H1 (cell line): ENCODE measurements around the gene RSPO3. TPM values are rescaled to one million over a fixed set of nuclear protein-coding genes. Genes with fewer than 3 reads are reported as not detected.

Experiments
- CTCF ChIA-PET: fragments of 300-600 bp; sonication (Branson Sonifier 250); formaldehyde crosslinking; loops from one replicate; lab custom pipeline; 2021; ENCODE audit not compliant: partially characterized antibody; lab: Charles Lee
- POLR2A ChIA-PET: fragments of 300-600 bp; sonication (Branson Sonifier 250); formaldehyde crosslinking; loops from one replicate; lab custom pipeline; 2021; ENCODE audit warnings: inconsistent platforms; ENCODE audit not compliant: partially characterized antibody; lab: Charles Lee
- DNase-seq, 2 experiments: peaks; one replicate each; pipeline versions ENCODE4 v3.0.0 to v3.0.0-alpha.2; 2010 to 2022; ENCODE audit warnings: low spot score in 2 of 2, low read depth in 1 of 2, mixed read lengths in 1 of 2
- FAIRE-seq: peaks from 2 replicates; lab custom pipeline; 2011; peaks lifted over from hg19 to GRCh38; lab: Jason Lieb, UNC
- H2AFZ ChIP-seq: 2 replicates; pipeline ENCODE4 v1.8.1; 2012; ENCODE audit warnings: low read length, inconsistent platforms
- H2AK5ac ChIP-seq: 2 replicates; pipeline ENCODE4 v1.6.1; 2013; ENCODE audit warnings: low read depth, low read length
- H2BK120ac ChIP-seq: replicated peaks from 2 replicates; pipeline ENCODE3; 2013; ENCODE audit warnings: low read depth, low read length, inconsistent platforms
- H2BK12ac ChIP-seq: 2 replicates; pipeline ENCODE4 v1.6.1; 2013; ENCODE audit warnings: low read depth, low read length
- H2BK15ac ChIP-seq: 2 replicates; pipeline ENCODE4 v1.6.1; 2013; ENCODE audit warnings: low read length
- H2BK20ac ChIP-seq: 2 replicates; pipeline ENCODE4 v1.6.1; 2013; ENCODE audit warnings: low read length
- H2BK5ac ChIP-seq: 2 replicates; pipeline ENCODE4 v1.6.1; 2013; ENCODE audit warnings: low read depth, low read length
- H3K14ac ChIP-seq: 2 replicates; pipeline ENCODE4 v1.6.1; 2013; ENCODE audit warnings: inconsistent platforms; ENCODE audit not compliant: insufficient read length
- H3K18ac ChIP-seq: 2 replicates; pipeline ENCODE4 v1.6.1; 2013; ENCODE audit warnings: low read length; ENCODE audit errors: extremely low read depth
- H3K23ac ChIP-seq: 2 replicates; pipeline ENCODE4 v1.6.1; 2013; ENCODE audit warnings: inconsistent platforms; ENCODE audit not compliant: insufficient read length
- H3K23me2 ChIP-seq: 2 replicates; pipeline ENCODE4 v1.6.1; 2013; ENCODE audit warnings: low read depth, low read length
- H3K27ac ChIP-seq: 2 replicates; pipeline ENCODE4 v1.6.1; 2011; ENCODE audit warnings: low read depth, low read length, inconsistent platforms
- H3K27me3 ChIP-seq, 4 experiments: replicated peaks in 1 of 4; 1 replicate in 1 of 4; 2 replicates in 3 of 4; pipeline versions ENCODE4 v1.6.1 to v1.8.1; 2011 to 2013; ENCODE audit warnings: low read length in 3 of 4, mild to moderate bottlenecking in 3 of 4, inconsistent platforms in 2 of 4, mixed read lengths in 2 of 4, moderate library complexity in 1 of 4; ENCODE audit not compliant: control insufficient read depth in 3 of 4, insufficient read depth in 3 of 4; ENCODE audit errors: extremely low read depth in 1 of 4
- H3K36me3 ChIP-seq, 4 experiments: 2 replicates each; pipeline versions ENCODE4 v1.6.1 to v1.8.1; 2011 to 2013; ENCODE audit warnings: mild to moderate bottlenecking in 4 of 4, low read length in 3 of 4, moderate library complexity in 2 of 4, control low read depth in 1 of 4, inconsistent platforms in 1 of 4; ENCODE audit not compliant: insufficient read depth in 4 of 4, control insufficient read depth in 2 of 4
- H3K4ac ChIP-seq: replicated peaks from 2 replicates; pipeline ENCODE3; 2013; ENCODE audit warnings: low read length, low read depth, mixed read lengths, inconsistent platforms; ENCODE audit not compliant: insufficient read length
- H3K4me1 ChIP-seq, 4 experiments: replicated peaks in 1 of 4; 1 replicate in 1 of 4; 2 replicates in 3 of 4; pipeline versions ENCODE4 v1.6.1 to v1.8.1; 2011 to 2013; ENCODE audit warnings: low read length in 3 of 4, inconsistent platforms in 2 of 4, mixed read lengths in 1 of 4; ENCODE audit not compliant: insufficient read depth in 4 of 4, control insufficient read depth in 3 of 4
- H3K4me2 ChIP-seq, 2 experiments: 2 replicates each; pipeline versions ENCODE4 v1.6.1 to v1.8.1; 2011 to 2013; ENCODE audit warnings: low read depth in 2 of 2, low read length in 2 of 2, control low read depth in 1 of 2, inconsistent platforms in 1 of 2, mild to moderate bottlenecking in 1 of 2; ENCODE audit not compliant: insufficient read depth in 1 of 2
- H3K4me3 ChIP-seq, 4 experiments: fragments of 200-600, 300-600 bp in 1 of 4; sonication (generic), shearing (Covaris generic), sonication (Bioruptor Twin) in 1 of 4; 2 replicates each; pipeline versions ENCODE4 v1.5.1 to v1.8.1; 2011 to 2016; ENCODE audit warnings: low read length in 4 of 4, low read depth in 3 of 4, control low read depth in 2 of 4, inconsistent platforms in 2 of 4, mild to moderate bottlenecking in 2 of 4, mixed read lengths in 1 of 4, moderate library complexity in 1 of 4; ENCODE audit not compliant: insufficient read depth in 2 of 4; ENCODE audit errors: extremely low read depth in 1 of 4
- H3K56ac ChIP-seq: replicated peaks from 2 replicates; pipeline ENCODE3; 2013; ENCODE audit warnings: low read depth, mild to moderate bottlenecking, mixed read lengths, low read length, inconsistent platforms; ENCODE audit not compliant: insufficient read length
- H3K79me1 ChIP-seq: 2 replicates; pipeline ENCODE4 v1.6.1; 2013; ENCODE audit warnings: low read depth, low read length, control low read depth
- H3K79me2 ChIP-seq, 2 experiments: 2 replicates each; pipeline versions ENCODE4 v1.6.1 to v1.8.1; 2012 to 2013; ENCODE audit warnings: low read length in 2 of 2, mild to moderate bottlenecking in 2 of 2, inconsistent platforms in 1 of 2; ENCODE audit not compliant: insufficient read depth in 2 of 2, control insufficient read depth in 1 of 2
- H3K9ac ChIP-seq, 4 experiments: replicated peaks in 1 of 4; 1 replicate in 1 of 4; 2 replicates in 3 of 4; pipeline versions ENCODE4 v1.6.1 to v1.8.1; 2011 to 2013; ENCODE audit warnings: low read depth in 3 of 4, low read length in 3 of 4, control low read depth in 2 of 4, mild to moderate bottlenecking in 2 of 4, moderate library complexity in 2 of 4, inconsistent platforms in 1 of 4; ENCODE audit errors: extremely low read depth in 1 of 4
- H3K9me3 ChIP-seq, 2 experiments: 2 replicates each; pipeline versions ENCODE4 v1.6.1 to v1.8.1; 2012 to 2013; ENCODE audit warnings: mild to moderate bottlenecking in 2 of 2, moderate library complexity in 2 of 2, control low read depth in 1 of 2, inconsistent platforms in 1 of 2, low read depth in 1 of 2, low read length in 1 of 2, mixed read lengths in 1 of 2; ENCODE audit not compliant: insufficient read depth in 2 of 2
- H4K20me1 ChIP-seq, 2 experiments: replicated peaks in 1 of 2; 2 replicates each; pipeline versions ENCODE3 to v1.8.1; 2011 to 2013; ENCODE audit warnings: inconsistent platforms in 2 of 2, low read length in 2 of 2, mild to moderate bottlenecking in 1 of 2; ENCODE audit not compliant: insufficient read depth in 2 of 2, control insufficient read depth in 1 of 2
- H4K5ac ChIP-seq: 2 replicates; pipeline ENCODE4 v1.6.1; 2013; ENCODE audit warnings: low read length, low read depth, mixed read lengths, inconsistent platforms; ENCODE audit not compliant: insufficient read length
- H4K8ac ChIP-seq: 2 replicates; pipeline ENCODE4 v1.8.0; 2013; ENCODE audit warnings: mild to moderate bottlenecking, moderate library complexity, low read length, inconsistent platforms; ENCODE audit not compliant: insufficient read depth; ENCODE audit errors: extremely low read depth
- H4K91ac ChIP-seq: replicated peaks from 2 replicates; pipeline ENCODE3; 2013; ENCODE audit warnings: low read length, mixed read lengths, inconsistent platforms; ENCODE audit not compliant: insufficient read length
- CREB1 ChIP-seq: IDR thresholded peaks from 2 replicates; pipeline ENCODE4 v1.6.1; 2012; ENCODE audit warnings: inconsistent platforms
- GABPA ChIP-seq: IDR thresholded peaks from 2 replicates; pipeline ENCODE4 v1.6.1; 2011; ENCODE audit warnings: mild to moderate bottlenecking, low read length, moderate library complexity, borderline replicate concordance; ENCODE audit not compliant: insufficient read depth
- JUND ChIP-seq: IDR thresholded peaks from 2 replicates; pipeline ENCODE4 v1.6.1; 2011; ENCODE audit warnings: mild to moderate bottlenecking, improper control_type of control experiment, low read length
- KDM4A ChIP-seq: IDR thresholded peaks from one replicate; pipeline ENCODE4 v1.7.1; 2012; ENCODE audit warnings: low read depth, mild to moderate bottlenecking, moderate library complexity, low read length, inconsistent platforms; ENCODE audit not compliant: severe bottlenecking
- RBBP5 ChIP-seq: IDR thresholded peaks from 2 replicates; pipeline ENCODE4 v1.7.1; 2012; ENCODE audit warnings: low read depth, mild to moderate bottlenecking, inconsistent platforms, low read length, moderate library complexity, borderline replicate concordance
- ZNF274 ChIP-seq: IDR thresholded peaks from 2 replicates; pipeline ENCODE4 v1.7.0; 2012; ENCODE audit warnings: low read length, borderline replicate concordance; ENCODE audit errors: extremely low read depth
- WGBS, 2 experiments: shearing (Covaris generic) in 1 of 2; methylation state at CpG; one replicate each; pipeline versions ENCODE4 v1.1.6 to v1.1.7; 2013 to 2015; ENCODE audit warnings: low lambda C conversion rate in 2 of 2, mixed read lengths in 2 of 2, inconsistent platforms in 1 of 2, low coverage in 1 of 2, missing lambda C conversion rate in 1 of 2; ENCODE audit not compliant: insufficient replicate concordance in 2 of 2, insufficient coverage in 1 of 2, insufficient read length in 1 of 2; ENCODE audit errors: extremely low coverage in 1 of 2, missing lambda C conversion rate in 1 of 2; 5-methylcytosine and 5-hydroxymethylcytosine counted together
- polyA plus RNA-seq, 7 experiments: library from polyadenylated mRNA; depleted of rRNA in 3 of 7; stranded (reverse) in 5 of 7; unstranded in 2 of 7; fragments of >200 nt in 5 of 7; fragments of 200-250 nt in 2 of 7; gene quantifications; 1 replicate in 5 of 7; 2 replicates in 1 of 7; 4 replicates in 1 of 7; pipeline versions ENCODE4 v1.2.1 to v1.2.3, GENCODE V29; 2011 to 2013; ENCODE audit warnings: missing spikeins in 2 of 7, mixed read lengths in 2 of 7
- total RNA-seq: library from RNA; stranded (reverse); fragmentation: NEBNext Ultra II Directional; extraction: Animal tissue kit (Norgen Biotek cat#: 25700); gene quantifications from 2 replicates; pipeline ENCODE4 v1.2.1, GENCODE V29; 2021

Gene RSPO3
- total and polyA plus RNA-seq, 2 of the 8 experiments (the other 6 are each of a cell fraction or from before 2014, with no cell fraction given), result not detected

DNA sequence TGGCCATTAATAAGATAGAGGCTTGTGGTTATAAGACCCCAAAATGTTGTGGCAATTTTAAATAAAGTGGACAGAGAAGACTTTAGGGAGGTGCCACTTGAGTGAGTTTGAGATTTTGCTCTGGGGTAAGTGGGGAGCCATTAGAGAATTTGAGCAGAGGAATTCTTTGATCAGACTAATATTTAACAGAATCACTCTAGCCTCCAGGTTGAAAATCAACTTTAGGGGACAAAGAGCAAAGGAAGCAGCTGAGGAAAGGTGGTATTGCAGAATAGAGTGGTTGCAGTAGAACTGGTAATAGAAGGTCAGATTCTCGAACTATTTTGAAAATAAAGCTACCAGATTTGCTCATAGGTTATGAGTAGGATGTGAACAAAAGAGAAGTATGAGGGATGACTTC is 97.5 kb downstream of the RSPO3 start:
- no peaks in the 10 kb centered on the region for H3K79me2 ChIP-seq
- H3K27me3 ChIP-seq, result no peaks in the 10 kb centered on the region
- no peaks in the 10 kb centered on the region for H3K79me1 ChIP-seq
- H4K20me1 ChIP-seq, result no peaks in the 10 kb centered on the region
- no peaks in the 10 kb centered on the region for H3K4me1 ChIP-seq
- H3K36me3 ChIP-seq, result no peaks in the 10 kb centered on the region
- ChIA-PET POLR2A (no interaction called here), CTCF (no interaction called here)
- no peak overlapping the region for H2BK120ac ChIP-seq
- no peak overlapping the region for H3K4me3 ChIP-seq
- H3K14ac ChIP-seq, result no peak overlapping the region
- TF ChIP-seq ZNF274 (no peak), JUND (no peak), GABPA (no peak), CREB1 (no peak), RBBP5 (no peak), KDM4A (no peak)
- H4K8ac ChIP-seq, result no peak overlapping the region
- H3K56ac ChIP-seq, result no peak overlapping the region
- no peak overlapping the region for H3K4ac ChIP-seq
- no peak overlapping the region for H4K91ac ChIP-seq
- no peak overlapping the region for H2BK12ac ChIP-seq
- H2BK20ac ChIP-seq, result no peak overlapping the region
- WGBS, 2 experiments, result 92% methylated on average over 1 of the region's 1 CpG; no CpG with 5 or more reads in 1 of the 2 experiments
- no peak overlapping the region for H3K18ac ChIP-seq
- H2AK5ac ChIP-seq, result no peak overlapping the region
- FAIRE-seq (no peak), DNase-seq (no peak)
- no peak overlapping the region for H2AFZ ChIP-seq
- H3K23me2 ChIP-seq, result no peaks in the 10 kb centered on the region
- H3K4me2 ChIP-seq, result no peak overlapping the region
- no peak overlapping the region for H4K5ac ChIP-seq
- H3K27ac ChIP-seq, result no peak overlapping the region
- no peak overlapping the region for H2BK15ac ChIP-seq
- no peak overlapping the region for H3K9ac ChIP-seq
- H3K23ac ChIP-seq, result no peak overlapping the region
- H2BK5ac ChIP-seq, result no peak overlapping the region
- H3K9me3 ChIP-seq, result peaks cover 0 to 3% of the 10 kb centered on the region in 2 experiments; a peak in 1 of 4 replicates
